Activated T-cell treated with anti-CD3 and anti-CD28 coated beads for 48 hours (primary cell): Measurements from ENCODE around the gene RPE65.
"Not testable (repeated sequence)": the region's sequence is repeated elsewhere in the genome, so short reads cannot be mapped to it uniquely, and the experiment has no call there.

ENCODE experiments used
- DNase-seq: peaks from one replicate; pipeline ENCODE4 v3.0.0-alpha.2; 2020; ENCODE audit warnings: low read depth

The RPE65 gene

GRCh38 chr1:68453060-68453670, 3.4 kb upstream of the RPE65 start:
- no peak for DNase-seq

GRCh38 chr1:68448365-68448764, 1.4 kb downstream of the RPE65 start:
- no peak for DNase-seq

GRCh38 chr1:68445709-68446108, 4.0 kb downstream of the RPE65 start:
- no peak for DNase-seq

- DNase-seq: no peak
Observed at GRCh38 chr1:68442822-68443556, 6.8 kb downstream of the RPE65 start.

GRCh38 chr1:68442006-68442405, 7.7 kb downstream of the RPE65 start:
- no peak for DNase-seq

GRCh38 chr1:68438310-68438709, 11.4 kb downstream of the RPE65 start:
- no peak for DNase-seq

GRCh38 chr1:68433395-68433794, 16.4 kb downstream of the RPE65 start:
- no peak for DNase-seq

GRCh38 chr1:68431076-68431475, 18.7 kb downstream of the RPE65 start:
- no peak for DNase-seq

GRCh38 chr1:68429233-68429808, 20.4 kb downstream of the RPE65 start:
- no peak for DNase-seq

GRCh38 chr1:68426594-68426993, 23.2 kb downstream of the RPE65 start:
- DNase-seq: no peak

- no peak for DNase-seq
Observed at GRCh38 chr1:68421350-68421749, 28.4 kb downstream of the RPE65 start.

GRCh38 chr1:68409426-68409825, 40.3 kb downstream of the RPE65 start:
- DNase-seq: no peak

- DNase-seq: no peak
Observed at GRCh38 chr1:68401506-68401905, 48.2 kb downstream of the RPE65 start.

- DNase-seq: not testable (repeated sequence)
Observed at GRCh38 chr1:68395575-68395974, 54.2 kb downstream of the RPE65 start.

GRCh38 chr1:68392474-68392873, 57.3 kb downstream of the RPE65 start:
- not testable (repeated sequence) for DNase-seq

GRCh38 chr1:68385798-68386524, 63.8 kb downstream of the RPE65 start:
- not testable (repeated sequence) for DNase-seq

- DNase-seq: no peak
Observed at GRCh38 chr1:68384872-68385411, 64.8 kb downstream of the RPE65 start.

GRCh38 chr1:68384321-68384813, 65.4 kb downstream of the RPE65 start:
- no peak for DNase-seq

GRCh38 chr1:68383092-68383491, 66.7 kb downstream of the RPE65 start:
- DNase-seq: no peak

- DNase-seq: no peak
Observed at GRCh38 chr1:68379085-68379478, 70.7 kb downstream of the RPE65 start.
